ENCODE results near the gene CASP12. TPM values are rescaled to one million over a fixed set of nuclear protein-coding genes. Genes with fewer than 3 reads are reported as not detected.

CASP12 gene
- total and polyA plus RNA-seq, 9 donors = 2.0 to 12.0 (median 3.3) TPM

- no peak overlapping the region for H3K4me3 ChIP-seq
- intact Hi-C loops (cut with DNase I) = no loop called here
- TF ChIP-seq EP300 (IDR thresholded peaks at IDR 0.05) (no peak), POLR2A (IDR thresholded peaks at IDR 0.05) (no peak)
- TF ChIP-seq, protein P1, sequence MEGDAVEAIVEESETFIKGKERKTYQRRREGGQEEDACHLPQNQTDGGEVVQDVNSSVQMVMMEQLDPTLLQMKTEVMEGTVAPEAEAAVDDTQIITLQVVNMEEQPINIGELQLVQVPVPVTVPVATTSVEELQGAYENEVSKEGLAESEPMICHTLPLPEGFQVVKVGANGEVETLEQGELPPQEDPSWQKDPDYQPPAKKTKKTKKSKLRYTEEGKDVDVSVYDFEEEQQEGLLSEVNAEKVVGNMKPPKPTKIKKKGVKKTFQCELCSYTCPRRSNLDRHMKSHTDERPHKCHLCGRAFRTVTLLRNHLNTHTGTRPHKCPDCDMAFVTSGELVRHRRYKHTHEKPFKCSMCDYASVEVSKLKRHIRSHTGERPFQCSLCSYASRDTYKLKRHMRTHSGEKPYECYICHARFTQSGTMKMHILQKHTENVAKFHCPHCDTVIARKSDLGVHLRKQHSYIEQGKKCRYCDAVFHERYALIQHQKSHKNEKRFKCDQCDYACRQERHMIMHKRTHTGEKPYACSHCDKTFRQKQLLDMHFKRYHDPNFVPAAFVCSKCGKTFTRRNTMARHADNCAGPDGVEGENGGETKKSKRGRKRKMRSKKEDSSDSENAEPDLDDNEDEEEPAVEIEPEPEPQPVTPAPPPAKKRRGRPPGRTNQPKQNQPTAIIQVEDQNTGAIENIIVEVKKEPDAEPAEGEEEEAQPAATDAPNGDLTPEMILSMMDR (IDR thresholded peaks at IDR 0.05) = no peak
Observed at GRCh38 chr11:104852811-104853210, 45.4 kb downstream of the CASP12 start.

GRCh38 chr11:104846216-104846615 lies 52.0 kb downstream of the CASP12 start:
- no peak overlapping the region for H3K4me3 ChIP-seq
- intact Hi-C loops (cut with DNase I) = no loop called here

More at GRCh38 chr11:104852811-104853210, 45.4 kb downstream of the CASP12 start:
- DNase-seq = no peak
- Histone ChIP-seq H3K27ac (no peak overlapping the region), H3K4me1 (ENCODE audit: insufficient read depth) (no peaks in the 10 kb centered on the region), H3K9me3 (no peaks in the 10 kb centered on the region), H3K36me3 (no peaks in the 10 kb centered on the region), H3K27me3 (no peaks in the 10 kb centered on the region)
- 94 to 100% (median 98%) methylated on average over 1 of the region's 1 CpG for WGBS, 3 donors

DNA sequence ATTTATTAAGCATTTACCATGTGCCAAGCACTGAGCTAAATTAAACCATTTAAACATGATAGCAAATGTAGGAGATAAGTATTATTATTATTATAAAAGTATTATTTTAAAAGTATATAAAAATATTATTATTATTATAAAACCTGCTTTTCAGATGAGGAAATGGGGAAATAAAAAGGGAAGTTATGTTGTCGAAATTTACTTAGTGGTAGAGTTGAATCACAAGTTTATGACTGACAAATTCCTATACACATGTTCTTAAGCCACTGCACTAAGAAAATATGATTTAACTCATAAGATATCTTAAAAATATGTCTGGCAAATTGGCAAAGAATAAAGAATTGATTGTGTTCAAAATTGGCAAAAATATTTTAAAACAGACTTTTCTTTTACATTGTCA lies 53.8 kb downstream of the CASP12 start:
- no peak overlapping the region for H3K27ac ChIP-seq
- H3K36me3 ChIP-seq = no peaks in the 10 kb centered on the region
- WGBS, 3 donors = 83 to 91% (median 88%) methylated on average over 1 of the region's 1 CpG
- no peaks in the 10 kb centered on the region for H3K27me3 ChIP-seq
- H3K9me3 ChIP-seq = no peaks in the 10 kb centered on the region
- no peak for DNase-seq
- H3K4me3 ChIP-seq = no peak overlapping the region
- no peaks in the 10 kb centered on the region for H3K4me1 ChIP-seq (ENCODE audit: insufficient read depth)
- intact Hi-C loops (cut with DNase I) = no loop called here
- TF ChIP-seq POLR2A (IDR thresholded peaks at IDR 0.05) (no peak), EP300 (IDR thresholded peaks at IDR 0.05) (no peak)
- TF ChIP-seq, protein P1 (IDR thresholded peaks at IDR 0.05) = no peak

More at GRCh38 chr11:104846216-104846615, 52.0 kb downstream of the CASP12 start:
- H3K36me3 ChIP-seq = no peaks in the 10 kb centered on the region
- TF ChIP-seq, protein P1 (IDR thresholded peaks at IDR 0.05) = no peak
- no peak for TF ChIP-seq EP300 (IDR thresholded peaks at IDR 0.05)
- TF ChIP-seq POLR2A (IDR thresholded peaks at IDR 0.05) = no peak
- no peak for DNase-seq
- 94 to 98% (median 97%) methylated on average over 3 of the region's 3 CpGs for WGBS, 3 donors
- H3K27ac ChIP-seq = no peak overlapping the region
- H3K9me3 ChIP-seq = no peaks in the 10 kb centered on the region
- no peaks in the 10 kb centered on the region for H3K4me1 ChIP-seq (ENCODE audit: insufficient read depth)
- no peaks in the 10 kb centered on the region for H3K27me3 ChIP-seq

GRCh38 chr11:104843150-104843836 lies 55.0 kb downstream of the CASP12 start:
- intact Hi-C loops (cut with DNase I) = no loop called here
- Histone ChIP-seq H3K27me3 (no peaks in the 10 kb centered on the region), H3K4me3 (no peak overlapping the region), H3K27ac (no peak overlapping the region), H3K9me3 (no peaks in the 10 kb centered on the region), H3K4me1 (ENCODE audit: insufficient read depth) (no peaks in the 10 kb centered on the region), H3K36me3 (no peaks in the 10 kb centered on the region)
- DNase-seq = no peak
- 92 to 96% (median 94%) methylated on average over 4 of the region's 4 CpGs for WGBS, 3 donors
- no peak for TF ChIP-seq POLR2A (IDR thresholded peaks at IDR 0.05)
- no peak for TF ChIP-seq EP300 (IDR thresholded peaks at IDR 0.05)

- 81 to 92% (median 91%) methylated on average over 2 of the region's 2 CpGs for WGBS, 3 donors
- intact Hi-C loops (cut with DNase I) = no loop called here
- TF ChIP-seq EP300 (IDR thresholded peaks at IDR 0.05) (no peak), POLR2A (IDR thresholded peaks at IDR 0.05) (no peak)
- TF ChIP-seq, protein P1 (IDR thresholded peaks at IDR 0.05) = no peak
- no peak overlapping the region for H3K27ac ChIP-seq
- no peaks in the 10 kb centered on the region for H3K27me3 ChIP-seq
- H3K36me3 ChIP-seq = no peaks in the 10 kb centered on the region
- no peak overlapping the region for H3K4me3 ChIP-seq
- H3K4me1 ChIP-seq (ENCODE audit: insufficient read depth) = no peaks in the 10 kb centered on the region
- no peak for DNase-seq
- no peaks in the 10 kb centered on the region for H3K9me3 ChIP-seq
Observed at GRCh38 chr11:104841973-104842525, 56.2 kb downstream of the CASP12 start.

All from ovary (tissue), 9 donors.